EL (cell line): ENCODE measurements around the gene TDP1.
"Not testable (repeated sequence)": the region's sequence is repeated elsewhere in the genome, so short reads cannot be mapped to it uniquely, and the experiment has no call there.

ENCODE experiments used
- DNase-seq: peaks from one replicate; pipeline ENCODE4 v3.0.0-alpha.2; 2016

Gene TDP1

GRCh38 chr14:89992273-89992672 is 36.5 kb downstream of the TDP1 start:
- DNase-seq, result no peak

- DNase-seq, result no peak
Observed at GRCh38 chr14:89996963-89997362, 41.2 kb downstream of the TDP1 start.

GRCh38 chr14:90000935-90001334 is 45.2 kb downstream of the TDP1 start:
- DNase-seq, result no peak

GRCh38 chr14:90003526-90004307 is 48.0 kb downstream of the TDP1 start:
- DNase-seq, result no peak

GRCh38 chr14:90005441-90005840 is 49.7 kb downstream of the TDP1 start:
- no peak for DNase-seq

GRCh38 chr14:90005939-90006530 is 50.3 kb downstream of the TDP1 start:
- no peak for DNase-seq

- DNase-seq, result peak; percentile 16
Observed at GRCh38 chr14:90017371-90017770, 61.6 kb downstream of the TDP1 start.

- DNase-seq, result peak; percentile 12
Observed at GRCh38 chr14:90019824-90020523, 64.2 kb downstream of the TDP1 start.

- DNase-seq, result no peak
Observed at GRCh38 chr14:90023176-90023896, 67.6 kb downstream of the TDP1 start.

- DNase-seq, result no peak
Observed at GRCh38 chr14:90024910-90025309, 69.2 kb downstream of the TDP1 start.

- not testable (repeated sequence) for DNase-seq
Observed at GRCh38 chr14:90026608-90027007, 70.9 kb downstream of the TDP1 start.

GRCh38 chr14:90027842-90028241 is 72.1 kb downstream of the TDP1 start:
- no peak for DNase-seq

GRCh38 chr14:90034156-90034555 is 78.4 kb downstream of the TDP1 start:
- no peak for DNase-seq

GRCh38 chr14:90034835-90035525 is 79.3 kb downstream of the TDP1 start:
- no peak for DNase-seq

GRCh38 chr14:90039253-90040010 is 83.7 kb downstream of the TDP1 start:
- DNase-seq, result no peak

GRCh38 chr14:90040411-90040810 is 84.7 kb downstream of the TDP1 start:
- no peak for DNase-seq

GRCh38 chr14:90042496-90043252 is 86.9 kb downstream of the TDP1 start:
- no peak for DNase-seq

- no peak for DNase-seq
Observed at GRCh38 chr14:90045616-90046015, 89.9 kb downstream of the TDP1 start.

GRCh38 chr14:90049390-90049789 is 93.7 kb downstream of the TDP1 start:
- DNase-seq, result no peak

- DNase-seq, result no peak
Observed at GRCh38 chr14:90050271-90050670, 94.5 kb downstream of the TDP1 start.

GRCh38 chr14:90053044-90053443 is 97.3 kb downstream of the TDP1 start:
- DNase-seq, result no peak
